ENCODE measurements around the gene HES3. TPM values are rescaled to one million over a fixed set of nuclear protein-coding genes. Genes with fewer than 3 reads are reported as not detected.

Gene HES3
- total and polyA plus RNA-seq, 10 of the 15 experiments (the other 5 are each of a cell fraction or from before 2014, with no cell fraction given): not detected

DNA sequence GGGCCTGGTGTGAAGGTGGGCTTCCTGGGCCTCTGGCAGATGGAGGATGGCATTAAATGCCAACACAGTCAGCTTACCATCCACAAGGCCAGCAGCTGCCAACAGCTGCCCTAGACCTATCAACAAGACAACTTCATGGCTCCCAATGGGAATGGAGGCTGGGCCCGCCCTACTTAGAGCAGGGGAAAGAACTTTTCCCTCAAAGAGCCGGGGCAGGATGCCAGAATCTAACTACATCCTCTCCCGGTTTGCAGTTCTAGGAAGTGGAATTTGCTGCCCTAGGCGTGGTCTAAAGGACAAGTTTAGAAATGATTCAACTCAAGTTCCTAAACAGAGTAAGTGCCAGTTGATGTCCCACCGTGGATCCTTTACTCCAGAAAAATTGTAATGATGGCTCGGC is 21.3 kb upstream of the HES3 start:
- in situ Hi-C loops (cut with MboI): no loop called here
- ChIA-PET POLR2A (no interaction called here), SMC1A (ENCODE audit: uncharacterized antibody, unreplicated experiment) (no interaction called here), CTCF (no interaction called here), RAD21 (ENCODE audit: unreplicated experiment) (no interaction called here)
- no peak overlapping the region for H3K4me2 ChIP-seq (ENCODE audit: control insufficient read depth, insufficient read depth)
- H3K36me3 ChIP-seq (ENCODE audit: control insufficient read depth in 2 of 2, insufficient read depth in 2 of 2, low read length in 1 of 2): peaks cover 23 to 30% of the 10 kb centered on the region in 2 experiments
- H3K4me3 ChIP-seq: no peak overlapping the region
- H3K27me3 ChIP-seq (replicated peaks in 1 of 2; ENCODE audit: control insufficient read depth in 2 of 2, insufficient read depth in 2 of 2, low read length in 1 of 2): no peaks in the 10 kb centered on the region
- no peak overlapping the region for H2AFZ ChIP-seq (ENCODE audit: control insufficient read depth, low read depth, low read length)
- WGBS (ENCODE audit: insufficient coverage, insufficient replicate concordance, low lambda C conversion rate, missing lambda C conversion rate): 100% methylated on average over 6 of the region's 6 CpGs
- TF ChIP-seq RELA (IDR thresholded peaks at IDR 0.05; ENCODE audit: borderline replicate concordance, partially characterized antibody): no peak
- no peak for TF ChIP-seq IRF4 (IDR thresholded peaks at IDR 0.05; ENCODE audit: low read depth, low read length)
- no peak for TF ChIP-seq IKZF1 (conservative IDR thresholded peaks at IDR 0.05)
- H3K9ac ChIP-seq (ENCODE audit: control insufficient read depth, insufficient read depth, low read length): no peak overlapping the region
- no peak overlapping the region for H3K27ac ChIP-seq (ENCODE audit: control insufficient read depth, insufficient read depth)
- BruUV-seq (replicated peaks): no TSS peak
- no peaks in the 10 kb centered on the region for H3K4me1 ChIP-seq (ENCODE audit: control insufficient read depth, insufficient read depth, low read length)
- DNase-seq (ENCODE audit: low read depth, low spot score) (no peak), FAIRE-seq (no peak), ATAC-seq (no peak)
- H3K79me2 ChIP-seq (ENCODE audit: control insufficient read depth, insufficient read depth, low read length): no peaks in the 10 kb centered on the region
- H4K20me1 ChIP-seq (ENCODE audit: control insufficient read depth, insufficient read depth): no peaks in the 10 kb centered on the region
- intact Hi-C loops (cut with micrococcal nuclease; ENCODE audit: unreplicated experiment): no loop called here
- no peaks in the 10 kb centered on the region for H3K9me3 ChIP-seq (replicated peaks; ENCODE audit: control insufficient read depth, insufficient read depth, low read length)

- Histone ChIP-seq H3K4me3 (no peak overlapping the region), H3K36me3 (ENCODE audit: control insufficient read depth in 2 of 2, insufficient read depth in 2 of 2, low read length in 1 of 2) (peaks cover 23 to 30% of the 10 kb centered on the region in 2 experiments), H3K27me3 (replicated peaks in 1 of 2; ENCODE audit: control insufficient read depth in 2 of 2, insufficient read depth in 2 of 2, low read length in 1 of 2) (no peaks in the 10 kb centered on the region), H2AFZ (ENCODE audit: control insufficient read depth, low read depth, low read length) (no peak overlapping the region), H3K9ac (ENCODE audit: control insufficient read depth, insufficient read depth, low read length) (no peak overlapping the region), H4K20me1 (ENCODE audit: control insufficient read depth, insufficient read depth) (no peaks in the 10 kb centered on the region), H3K27ac (ENCODE audit: control insufficient read depth, insufficient read depth) (no peak overlapping the region), H3K4me1 (ENCODE audit: control insufficient read depth, insufficient read depth, low read length) (no peaks in the 10 kb centered on the region), H3K9me3 (replicated peaks; ENCODE audit: control insufficient read depth, insufficient read depth, low read length) (no peaks in the 10 kb centered on the region), H3K4me2 (ENCODE audit: control insufficient read depth, insufficient read depth) (no peak overlapping the region), H3K79me2 (ENCODE audit: control insufficient read depth, insufficient read depth, low read length) (no peaks in the 10 kb centered on the region)
- TF ChIP-seq ZSCAN29 (IDR thresholded peaks at IDR 0.05): no peak
- TF ChIP-seq FOXK2 (IDR thresholded peaks at IDR 0.05): no peak
- TF ChIP-seq, protein P1, sequence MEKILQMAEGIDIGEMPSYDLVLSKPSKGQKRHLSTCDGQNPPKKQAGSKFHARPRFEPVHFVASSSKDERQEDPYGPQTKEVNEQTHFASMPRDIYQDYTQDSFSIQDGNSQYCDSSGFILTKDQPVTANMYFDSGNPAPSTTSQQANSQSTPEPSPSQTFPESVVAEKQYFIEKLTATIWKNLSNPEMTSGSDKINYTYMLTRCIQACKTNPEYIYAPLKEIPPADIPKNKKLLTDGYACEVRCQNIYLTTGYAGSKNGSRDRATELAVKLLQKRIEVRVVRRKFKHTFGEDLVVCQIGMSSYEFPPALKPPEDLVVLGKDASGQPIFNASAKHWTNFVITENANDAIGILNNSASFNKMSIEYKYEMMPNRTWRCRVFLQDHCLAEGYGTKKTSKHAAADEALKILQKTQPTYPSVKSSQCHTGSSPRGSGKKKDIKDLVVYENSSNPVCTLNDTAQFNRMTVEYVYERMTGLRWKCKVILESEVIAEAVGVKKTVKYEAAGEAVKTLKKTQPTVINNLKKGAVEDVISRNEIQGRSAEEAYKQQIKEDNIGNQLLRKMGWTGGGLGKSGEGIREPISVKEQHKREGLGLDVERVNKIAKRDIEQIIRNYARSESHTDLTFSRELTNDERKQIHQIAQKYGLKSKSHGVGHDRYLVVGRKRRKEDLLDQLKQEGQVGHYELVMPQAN (conservative IDR thresholded peaks at IDR 0.05): no peak
- TF ChIP-seq POU2F2 (IDR thresholded peaks at IDR 0.05; ENCODE audit: borderline replicate concordance, low read depth, low read length): no peak
- no peak for TF ChIP-seq CHD2 (IDR thresholded peaks at IDR 0.05; ENCODE audit: borderline replicate concordance, low read depth, low read length)
- no peak for TF ChIP-seq ZNF207 (IDR thresholded peaks at IDR 0.05; ENCODE audit: borderline replicate concordance)
- TF ChIP-seq PKNOX1 (IDR thresholded peaks at IDR 0.05): no peak
- in situ Hi-C loops (cut with MboI): no loop called here
- 98% methylated on average over 8 of the region's 13 CpGs for WGBS (ENCODE audit: insufficient coverage, insufficient replicate concordance, low lambda C conversion rate, missing lambda C conversion rate)
- ChIA-PET SMC1A (ENCODE audit: uncharacterized antibody, unreplicated experiment) (interaction anchor here (1.0 to 1.1 kb wide), 2 partner anchors 10 to 23 kb away, joined by 3 read pairs; no protein-coding TSS in a partner anchor), RAD21 (ENCODE audit: unreplicated experiment) (no interaction called here), POLR2A (interaction anchor here (0.6 to 0.9 kb wide), 2 partner anchors 11 to 408 kb away, joined by 3 read pairs; no protein-coding TSS in a partner anchor), CTCF (no interaction called here)
- TSS peak; percentile 46 for BruUV-seq (replicated peaks)
- ATAC-seq (no peak), DNase-seq (ENCODE audit: low read depth, low spot score) (no peak), FAIRE-seq (no peak)
- intact Hi-C loops (cut with micrococcal nuclease; ENCODE audit: unreplicated experiment): no loop called here
Measured at GRCh38 chr1:6223617-6224016, 20.4 kb upstream of the HES3 start.

Data from GM12878 (cell line).